ENCODE measurements around the gene COL6A3.
"Not testable (repeated sequence)": the region's sequence is repeated elsewhere in the genome, so short reads cannot be mapped to it uniquely, and the experiment has no call there.

Gene COL6A3

GRCh38 chr2:237378650-237379049 is 35.3 kb downstream of the COL6A3 start:
- DNase-seq: no peak

GRCh38 chr2:237374284-237375060 is 39.5 kb downstream of the COL6A3 start:
- DNase-seq: no peak

- no peak for DNase-seq
Observed at GRCh38 chr2:237371856-237372255, 42.1 kb downstream of the COL6A3 start.

GRCh38 chr2:237365671-237366070 is 48.3 kb downstream of the COL6A3 start:
- DNase-seq: no peak

GRCh38 chr2:237364655-237365054 is 49.3 kb downstream of the COL6A3 start:
- DNase-seq: no peak

GRCh38 chr2:237361194-237362004 is 52.6 kb downstream of the COL6A3 start:
- DNase-seq: no peak

GRCh38 chr2:237359894-237360780 is 53.8 kb downstream of the COL6A3 start:
- DNase-seq: no peak

GRCh38 chr2:237359518-237359840 is 54.5 kb downstream of the COL6A3 start:
- no peak for DNase-seq

GRCh38 chr2:237358721-237359517 is 55.0 kb downstream of the COL6A3 start:
- no peak for DNase-seq

GRCh38 chr2:237355701-237356100 is 58.3 kb downstream of the COL6A3 start:
- DNase-seq: no peak

- DNase-seq: no peak
Observed at GRCh38 chr2:237354892-237355291, 59.1 kb downstream of the COL6A3 start.

GRCh38 chr2:237354172-237354571 is 59.8 kb downstream of the COL6A3 start:
- DNase-seq: not testable (repeated sequence)

- DNase-seq: no peak
Observed at GRCh38 chr2:237353215-237353614, 60.7 kb downstream of the COL6A3 start.

- no peak for DNase-seq
Observed at GRCh38 chr2:237352279-237352845, 61.6 kb downstream of the COL6A3 start.

- no peak for DNase-seq
Observed at GRCh38 chr2:237351796-237352195, 62.2 kb downstream of the COL6A3 start.

GRCh38 chr2:237351046-237351445 is 62.9 kb downstream of the COL6A3 start:
- no peak for DNase-seq

GRCh38 chr2:237350597-237350996 is 63.4 kb downstream of the COL6A3 start:
- DNase-seq: no peak

- DNase-seq: no peak
Observed at GRCh38 chr2:237350070-237350469, 63.9 kb downstream of the COL6A3 start.

GRCh38 chr2:237348281-237348865 is 65.6 kb downstream of the COL6A3 start:
- DNase-seq: no peak

GRCh38 chr2:237345891-237346640 is 67.9 kb downstream of the COL6A3 start:
- no peak for DNase-seq

GRCh38 chr2:237345411-237345810 is 68.6 kb downstream of the COL6A3 start:
- DNase-seq: no peak

All from activated naive CD4-positive, alpha-beta T cell (primary cell).